SU-DHL-6 (cell line): ENCODE measurements around the gene VDR.

Source experiments
- H2AFZ ChIP-seq: fragments of 200-600 bp; sonication (generic); 2 replicates; pipeline ENCODE4 v1.6.1; 2014; ENCODE audit warnings: low read depth, mild to moderate bottlenecking, moderate library complexity, mixed read lengths, antibody characterized with exemption, low read length; ENCODE audit not compliant: severe bottlenecking
- H3F3A ChIP-seq: fragments of 200-600 bp; shearing (Covaris generic); 2 replicates; pipeline ENCODE4 v1.6.0; 2016; ENCODE audit warnings: antibody characterized with exemption, mild to moderate bottlenecking; ENCODE audit not compliant: insufficient read depth
- H3K27ac ChIP-seq: fragments of 200-600 bp; sonication (generic); 2 replicates; pipeline ENCODE4 v1.5.1; 2016; ENCODE audit warnings: low read depth, mild to moderate bottlenecking, low read length, moderate library complexity, mixed read lengths
- H3K27me3 ChIP-seq: fragments of 200-600 bp; sonication (generic), shearing (Covaris generic); 2 replicates; pipeline ENCODE4 v1.6.0; 2014; ENCODE audit warnings: mild to moderate bottlenecking, low read length
- H3K36me3 ChIP-seq: fragments of 200-600 bp; sonication (generic); 2 replicates; pipeline ENCODE4 v1.6.1; 2014; ENCODE audit warnings: mild to moderate bottlenecking, low read length, mixed read lengths
- H3K4me2 ChIP-seq: fragments of 300-600, 200-600 bp; shearing (Covaris generic), sonication (generic); 2 replicates; pipeline ENCODE4 v1.6.0; 2014; ENCODE audit warnings: low read length, low read depth, mild to moderate bottlenecking; ENCODE audit not compliant: poor library complexity, severe bottlenecking
- H3K4me3 ChIP-seq: fragments of 200-600 bp; sonication (generic); 2 replicates; pipeline ENCODE4 v1.5.1; 2014; ENCODE audit warnings: antibody characterized with exemption, low read length, mild to moderate bottlenecking, mixed read lengths; ENCODE audit not compliant: insufficient read depth, poor library complexity, severe bottlenecking
- H3K79me2 ChIP-seq: fragments of 200-600 bp; sonication (generic); 2 replicates; pipeline ENCODE4 v1.6.1; 2014; ENCODE audit warnings: mild to moderate bottlenecking, low read length, moderate library complexity; ENCODE audit not compliant: insufficient read depth
- H3K9ac ChIP-seq: fragments of 200-600 bp; sonication (generic); 2 replicates; pipeline ENCODE4 v1.7.0; 2014; ENCODE audit warnings: mild to moderate bottlenecking, low read length
- H3K9me2 ChIP-seq: fragments of 200-600 bp; sonication (generic); replicated peaks from 2 replicates; pipeline ENCODE4 v1.6.1; 2014; ENCODE audit warnings: low read length; ENCODE audit not compliant: insufficient read depth
- H3K9me3 ChIP-seq: fragments of 200-600 bp; sonication (generic); 2 replicates; pipeline ENCODE4 v1.6.1; 2014; ENCODE audit warnings: low read length, mixed read lengths; ENCODE audit not compliant: insufficient read depth
- H4K20me1 ChIP-seq: fragments of 200-600 bp; sonication (generic); 2 replicates; pipeline ENCODE4 v1.6.1; 2014; ENCODE audit warnings: low read depth, mild to moderate bottlenecking, antibody characterized with exemption, low read length, moderate library complexity, mixed read lengths
- CTCF ChIP-seq: fragments of 200-600 bp; sonication (generic); IDR thresholded peaks from one replicate; pipeline ENCODE4 v1.5.1; 2017; ENCODE audit warnings: antibody characterized with exemption, mild to moderate bottlenecking, low read length, moderate library complexity; ENCODE audit not compliant: insufficient read depth, poor library complexity, severe bottlenecking
- EZH2phosphoT487 ChIP-seq: fragments of 200-600 bp; sonication (generic), shearing (Covaris generic); conservative IDR thresholded peaks from 2 replicates; pipeline ENCODE4 v1.6.1; 2018; ENCODE audit warnings: mild to moderate bottlenecking, antibody characterized with exemption, low read length, moderate library complexity, mixed read lengths

Gene VDR

DNA sequence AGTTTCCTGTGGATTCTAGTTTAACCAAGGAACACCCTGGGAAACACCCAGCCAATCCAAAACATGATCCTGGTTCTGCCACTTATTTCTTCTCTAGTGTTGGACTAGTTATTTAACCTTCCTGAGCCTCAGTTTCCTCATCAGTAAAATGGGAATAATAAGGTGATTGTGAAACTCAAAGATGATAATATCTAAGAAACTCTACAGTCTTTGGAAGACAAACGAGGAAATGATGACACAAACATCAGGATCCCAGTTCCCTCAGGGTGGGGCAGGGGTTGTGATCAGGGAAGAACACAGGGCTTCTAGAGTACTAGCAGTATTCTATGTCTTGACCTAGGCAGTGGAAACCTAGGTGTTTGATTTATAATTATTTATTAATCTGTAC lies 40.5 kb upstream of the VDR start:
- Histone ChIP-seq H3K9me3 (no peaks in the 10 kb centered on the region), H3K27me3 (no peaks in the 10 kb centered on the region; the same call in 1 of the 2 replicates), H3K9me2 (no peaks in the 10 kb centered on the region), H3K79me2 (no peaks in the 10 kb centered on the region), H3K36me3 (no peaks in the 10 kb centered on the region), H3K27ac (no peak overlapping the region), H4K20me1 (no peaks in the 10 kb centered on the region), H3K4me3 (no peak overlapping the region), H2AFZ (no peak overlapping the region), H3K9ac (no peak overlapping the region), H3K4me2 (no peak overlapping the region), H3F3A (no peaks in the 10 kb centered on the region)
- TF ChIP-seq CTCF (no peak), EZH2phosphoT487 (no peak)

DNA sequence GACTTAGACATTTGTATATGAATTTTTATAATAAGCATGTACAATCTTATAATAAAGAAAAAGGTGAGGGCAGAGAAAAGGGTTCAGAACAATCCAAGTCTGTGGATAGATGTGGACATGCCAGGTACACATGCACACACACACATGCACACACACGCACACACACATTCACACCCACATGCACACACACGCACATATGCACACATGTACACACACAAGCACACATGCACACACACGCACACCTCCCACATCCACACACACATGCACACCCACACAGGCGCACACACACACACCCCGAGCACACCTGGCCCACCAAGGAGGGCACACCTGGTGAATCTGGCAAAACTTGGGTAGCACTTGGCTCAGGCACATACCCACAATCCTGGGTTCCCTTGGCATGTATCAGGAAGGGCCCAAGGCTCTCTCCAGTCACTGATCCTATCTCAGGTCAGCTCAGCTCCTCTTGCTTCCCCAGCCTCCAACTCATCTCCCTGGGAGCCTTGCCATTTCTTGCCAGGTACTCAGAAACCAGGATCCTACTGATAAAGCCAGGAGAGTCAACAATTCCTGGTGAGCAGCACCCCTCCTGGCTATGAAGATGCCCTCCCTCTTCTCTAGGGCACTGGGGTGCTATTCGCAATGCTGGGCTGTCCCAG lies 40.0 kb upstream of the VDR start:
- Histone ChIP-seq H3F3A (no peaks in the 10 kb centered on the region), H2AFZ (no peak overlapping the region), H3K4me3 (no peak overlapping the region), H3K36me3 (no peaks in the 10 kb centered on the region), H3K27ac (no peak overlapping the region), H3K9me2 (no peaks in the 10 kb centered on the region), H3K27me3 (no peaks in the 10 kb centered on the region; the same call in 1 of the 2 replicates), H3K79me2 (no peaks in the 10 kb centered on the region), H3K9ac (no peak overlapping the region), H3K9me3 (no peaks in the 10 kb centered on the region), H4K20me1 (no peaks in the 10 kb centered on the region), H3K4me2 (no peak overlapping the region)
- no peak for TF ChIP-seq CTCF
- no peak for TF ChIP-seq EZH2phosphoT487

DNA sequence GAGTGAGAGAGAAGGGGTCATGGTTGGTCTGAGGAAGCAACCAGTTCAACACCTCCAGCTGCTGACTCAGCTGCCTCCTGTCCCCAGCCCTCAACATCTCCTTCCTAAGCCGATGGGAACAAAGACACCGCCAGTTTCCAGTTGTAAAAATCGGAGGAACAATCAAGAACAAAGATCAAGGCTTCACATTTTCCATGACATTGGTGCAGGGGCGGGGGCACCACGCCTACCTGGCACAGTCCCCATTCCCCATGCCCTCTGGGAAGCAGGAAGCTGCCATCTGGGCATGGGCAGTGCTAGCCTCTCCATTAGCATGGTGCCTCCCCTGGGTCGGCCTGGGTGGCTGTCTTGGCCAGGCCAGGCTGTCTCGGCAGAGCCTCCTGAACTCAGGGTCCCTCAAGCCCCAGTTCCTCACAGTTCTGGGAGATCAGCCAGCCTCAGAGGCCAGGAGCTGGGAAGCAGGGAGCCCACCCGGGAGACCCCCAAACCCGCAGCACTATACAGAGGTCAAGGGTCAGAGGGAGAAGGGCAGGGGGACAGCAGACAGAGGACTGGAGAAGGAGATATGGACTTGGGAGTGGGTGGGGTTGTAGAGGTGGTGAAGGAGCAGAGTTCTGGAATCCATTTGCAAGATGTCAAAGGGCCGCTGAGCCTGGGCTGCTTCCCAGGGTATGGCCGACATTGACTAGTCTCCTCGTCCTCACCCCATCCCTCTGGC lies 39.0 kb upstream of the VDR start:
- Histone ChIP-seq H2AFZ (no peak overlapping the region), H4K20me1 (no peaks in the 10 kb centered on the region), H3K27me3 (no peaks in the 10 kb centered on the region; the same call in 1 of the 2 replicates), H3K4me2 (no peak overlapping the region), H3K9me2 (no peaks in the 10 kb centered on the region), H3K79me2 (no peaks in the 10 kb centered on the region), H3K9me3 (no peaks in the 10 kb centered on the region), H3K4me3 (no peak overlapping the region), H3K27ac (no peak overlapping the region), H3K36me3 (no peaks in the 10 kb centered on the region), H3F3A (no peaks in the 10 kb centered on the region), H3K9ac (no peak overlapping the region)
- no peak for TF ChIP-seq CTCF
- no peak for TF ChIP-seq EZH2phosphoT487
